Mucosa of gallbladder (tissue), 1 donor: ENCODE results near the gene TMEM14C. TPM values are rescaled to one million over a fixed set of nuclear protein-coding genes. Genes with fewer than 3 reads are reported as not detected.

ENCODE experiments used
- DNase-seq: peaks from one replicate; pipeline ENCODE4 v3.0.0-alpha.2; 2020; ENCODE audit warnings: low spot score
- total RNA-seq: library from RNA; stranded (reverse); gene quantifications from one replicate; pipeline ENCODE4 v1.2.1, GENCODE V29; 2021
- donor health status: DM: no; HTN: no; CAD: no.

TMEM14C gene
- total RNA-seq = 111 TPM

DNA sequence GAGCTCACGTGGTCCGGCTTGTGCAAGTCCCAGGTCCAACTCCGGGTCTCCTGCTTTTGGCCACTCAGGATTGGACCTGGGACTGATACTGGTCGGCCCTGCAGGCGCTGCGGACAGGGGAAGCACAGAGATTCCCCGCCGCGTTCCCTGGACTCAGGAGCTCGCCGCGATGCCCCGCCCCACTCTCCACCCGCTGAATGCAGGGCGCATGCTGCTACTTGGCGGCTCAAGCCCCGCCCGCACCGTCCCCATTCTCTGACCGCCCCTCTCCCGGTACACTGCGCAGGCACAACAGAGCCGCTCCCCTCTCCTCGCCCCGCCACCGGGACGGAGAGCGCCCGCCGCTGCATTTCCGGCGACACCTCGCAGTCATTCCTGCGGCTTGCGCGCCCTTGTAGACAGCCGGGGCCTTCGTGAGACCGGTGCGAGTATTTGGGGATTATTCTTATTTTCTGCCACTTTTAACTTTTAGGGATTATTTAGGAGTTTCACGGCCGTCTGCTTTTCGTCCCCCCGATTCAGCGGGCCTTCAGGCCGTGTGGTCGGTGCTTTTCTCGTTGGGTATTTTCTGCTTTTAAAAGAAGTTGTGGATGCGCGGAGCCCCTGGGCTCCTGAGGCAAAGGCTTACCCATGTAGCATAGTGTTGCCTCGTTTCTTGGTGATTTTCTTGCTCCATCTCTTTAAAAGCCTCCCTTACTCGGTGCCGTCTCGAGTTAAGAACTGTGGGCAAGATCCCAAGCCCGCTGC is at the start of gene TMEM14C:
TMEM14C (plus strand) TSS at position 251 of the 747 bp plus-strand sequence. CDS start 1,544 bp downstream, outside the sequence.
- DNase-seq = peak; percentile 99

DNA sequence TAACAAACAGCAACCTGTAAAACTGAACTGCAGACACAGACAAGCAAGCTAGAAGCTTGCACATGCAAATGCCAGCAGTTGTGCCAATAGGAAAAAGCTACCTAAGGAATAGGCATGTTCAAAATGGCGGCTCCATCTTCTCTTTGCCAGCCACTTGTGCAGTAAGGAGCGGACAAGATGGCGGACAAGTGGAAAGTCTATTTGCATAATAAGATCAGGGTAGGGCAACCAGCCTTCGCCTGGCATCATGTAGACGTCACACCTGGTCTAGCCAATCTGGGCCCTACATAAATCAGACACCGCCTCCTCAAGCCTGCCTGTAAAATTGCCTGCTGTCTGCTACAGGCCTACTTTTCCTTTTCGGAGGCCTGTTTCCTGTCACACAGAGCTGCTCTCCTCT is 46.5 kb upstream of the TMEM14C start:
- no peak for DNase-seq

DNA sequence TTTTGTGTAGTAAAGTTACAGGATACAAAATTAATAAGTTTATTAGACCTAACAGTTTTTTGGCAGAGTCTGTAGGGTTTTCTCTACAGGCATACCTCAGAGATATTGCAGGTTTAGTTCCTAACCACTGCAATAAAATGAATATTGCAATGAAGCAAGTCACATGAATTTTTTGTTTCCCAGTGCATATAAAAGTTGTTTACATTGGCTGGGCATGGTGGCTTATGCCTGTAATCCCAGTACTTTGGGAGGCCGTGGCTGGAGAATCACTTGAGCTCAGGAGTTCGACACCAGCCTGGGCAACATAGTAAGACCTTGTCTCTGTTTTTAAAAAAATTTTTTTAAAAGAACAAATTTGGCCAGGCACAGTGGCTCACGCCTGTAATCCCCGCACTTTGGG is 44.4 kb upstream of the TMEM14C start:
- no peak for DNase-seq

GRCh38 chr6:10681795-10682194 is 41.1 kb upstream of the TMEM14C start:
- no peak for DNase-seq

GRCh38 chr6:10682355-10682988 is 40.4 kb upstream of the TMEM14C start:
- no peak for DNase-seq

DNA sequence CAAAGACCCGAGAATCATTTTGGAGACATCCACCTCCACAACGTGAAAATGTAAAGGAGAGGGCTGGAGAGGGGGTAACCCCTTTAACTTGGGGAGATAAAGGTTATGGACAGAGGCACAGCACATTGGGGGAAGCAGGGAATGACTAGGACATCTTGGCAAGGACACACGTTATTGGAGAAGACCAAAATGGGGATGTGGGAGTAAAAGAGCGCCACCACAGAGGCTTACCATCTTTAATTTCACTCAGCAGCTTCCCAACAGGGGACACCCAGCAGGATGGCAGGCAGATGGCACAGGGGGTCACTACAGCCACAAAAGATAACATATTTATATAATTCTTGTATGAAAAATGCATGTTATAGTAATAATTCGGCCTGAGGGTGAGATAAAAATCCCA is 38.3 kb upstream of the TMEM14C start:
- no peak for DNase-seq

- DNase-seq = no peak
These were observed 37.6 kb upstream of the TMEM14C start for GRCh38 chr6:10685092-10685915.

DNA sequence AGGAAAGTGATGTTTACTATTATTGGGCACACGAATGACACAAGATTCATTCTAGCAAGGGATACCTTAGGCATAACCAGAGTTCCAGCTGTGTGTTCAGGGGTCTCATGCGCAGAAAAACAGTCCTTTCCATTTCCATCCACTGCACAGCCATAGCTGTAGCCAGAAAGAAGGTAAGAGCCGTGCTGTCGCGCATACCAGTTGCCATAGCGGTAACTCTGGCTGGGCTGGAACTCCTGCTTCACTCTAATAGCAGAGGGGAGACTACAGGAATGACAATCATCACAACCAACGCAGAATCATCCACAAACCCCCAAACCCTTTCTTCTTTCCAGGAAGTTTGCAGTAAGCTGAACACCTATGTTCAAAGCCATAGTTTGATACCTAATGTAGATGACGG is 36.0 kb upstream of the TMEM14C start:
- no peak for DNase-seq

GRCh38 chr6:10687582-10687981 is 35.3 kb upstream of the TMEM14C start:
- DNase-seq = no peak

- DNase-seq = no peak
These were observed 32.0 kb upstream of the TMEM14C start for GRCh38 chr6:10690651-10691445.

DNA sequence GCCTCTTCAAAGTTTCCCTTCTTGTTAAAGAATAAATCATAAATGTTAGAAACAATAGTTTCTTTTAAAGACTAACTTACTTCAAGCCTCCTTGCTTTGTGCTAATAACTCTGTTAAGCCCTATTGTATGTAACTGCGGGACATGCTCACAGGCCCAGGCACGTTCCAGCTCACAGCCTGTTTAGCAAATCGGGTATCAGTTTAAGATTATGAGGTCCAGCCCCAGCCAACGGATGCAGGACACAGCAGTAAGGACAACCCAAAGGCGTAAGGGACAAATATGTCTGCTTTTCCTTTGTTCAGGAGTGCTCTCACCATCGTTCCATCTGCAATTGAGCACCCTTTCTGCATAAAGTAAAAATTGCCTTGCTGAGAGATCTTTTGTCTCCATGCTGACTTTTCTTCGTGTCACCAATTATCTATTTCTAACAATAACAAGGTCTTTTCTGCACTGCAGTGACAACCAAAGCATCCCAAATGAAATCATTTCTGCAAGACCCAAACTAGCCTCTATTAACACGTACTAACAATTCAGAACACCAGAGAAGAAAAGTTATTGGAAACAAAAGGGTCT is 29.8 kb upstream of the TMEM14C start:
- DNase-seq = no peak

DNA sequence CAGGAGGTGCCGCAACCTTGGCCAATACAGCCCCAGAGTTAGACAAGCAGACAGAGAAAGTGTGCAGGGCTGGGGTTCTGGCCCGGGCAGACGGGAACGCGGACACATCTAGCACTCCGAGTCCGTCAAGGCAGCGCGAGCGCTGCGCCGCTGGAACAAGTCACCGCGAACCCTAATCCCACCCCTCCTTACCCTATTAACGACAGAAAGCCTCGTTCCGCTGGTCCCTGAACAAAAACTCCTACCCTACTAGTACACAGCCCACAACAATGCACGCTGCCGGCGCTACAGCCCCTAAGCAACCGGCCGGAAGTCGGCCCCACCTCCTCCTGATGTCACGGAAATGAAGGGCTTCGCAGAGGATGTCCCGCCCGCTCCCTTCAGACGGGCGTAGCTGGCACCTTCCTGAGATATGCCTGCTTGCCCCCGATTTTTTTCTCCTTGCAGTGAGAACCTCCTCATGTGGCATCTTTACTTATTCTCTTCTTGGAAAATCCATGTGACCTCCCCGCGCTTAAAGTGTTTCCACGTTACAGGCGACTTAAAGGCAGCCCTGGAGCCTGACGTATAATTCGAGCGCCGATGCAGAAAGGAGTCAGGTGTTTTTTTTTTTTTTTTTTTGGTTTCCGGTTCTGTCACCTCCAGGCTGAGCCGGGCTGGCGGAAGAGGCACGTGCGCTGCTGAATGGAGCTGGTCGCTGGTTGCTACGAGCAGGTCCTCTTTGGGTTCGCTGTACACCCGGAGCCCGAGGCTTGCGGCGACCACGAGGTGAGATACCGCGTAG is 28.4 kb upstream of the TMEM14C start, which contains the start of the genes C6orf52 and PAK1IP1:
C6orf52 (minus strand) TSS at position 315 of the 784 bp plus-strand sequence. CDS start 7,066 bp downstream, outside the sequence.
PAK1IP1 (plus strand) TSS at position 671 of the 784 bp plus-strand sequence; CDS start at position 685, 14 bp downstream.
- peak; percentile 93 for DNase-seq

- no peak for DNase-seq
These were observed 27.7 kb upstream of the TMEM14C start for GRCh38 chr6:10695086-10695657.

DNA sequence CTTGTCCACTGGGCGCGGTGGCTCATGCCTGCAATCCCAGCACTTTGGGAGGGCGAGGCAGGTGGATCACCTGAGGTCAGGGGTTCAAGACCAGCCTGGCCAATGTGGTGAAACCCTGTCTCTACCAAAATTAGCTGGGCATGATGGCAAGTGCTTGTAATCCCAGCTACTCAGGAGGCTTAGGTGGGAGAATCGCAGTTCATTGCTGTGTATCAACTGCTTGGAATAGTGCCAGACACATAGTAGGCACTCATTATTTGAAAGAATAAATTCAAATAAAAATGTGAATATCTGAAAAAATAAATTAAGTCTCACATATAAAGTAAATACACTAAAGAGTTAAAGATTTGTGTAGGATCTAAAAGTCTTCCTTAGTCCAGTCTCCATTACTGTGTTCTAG is 26.2 kb upstream of the TMEM14C start:
- no peak for DNase-seq

- no peak for DNase-seq
These were observed 8.9 kb upstream of the TMEM14C start for GRCh38 chr6:10713962-10714361.

DNA sequence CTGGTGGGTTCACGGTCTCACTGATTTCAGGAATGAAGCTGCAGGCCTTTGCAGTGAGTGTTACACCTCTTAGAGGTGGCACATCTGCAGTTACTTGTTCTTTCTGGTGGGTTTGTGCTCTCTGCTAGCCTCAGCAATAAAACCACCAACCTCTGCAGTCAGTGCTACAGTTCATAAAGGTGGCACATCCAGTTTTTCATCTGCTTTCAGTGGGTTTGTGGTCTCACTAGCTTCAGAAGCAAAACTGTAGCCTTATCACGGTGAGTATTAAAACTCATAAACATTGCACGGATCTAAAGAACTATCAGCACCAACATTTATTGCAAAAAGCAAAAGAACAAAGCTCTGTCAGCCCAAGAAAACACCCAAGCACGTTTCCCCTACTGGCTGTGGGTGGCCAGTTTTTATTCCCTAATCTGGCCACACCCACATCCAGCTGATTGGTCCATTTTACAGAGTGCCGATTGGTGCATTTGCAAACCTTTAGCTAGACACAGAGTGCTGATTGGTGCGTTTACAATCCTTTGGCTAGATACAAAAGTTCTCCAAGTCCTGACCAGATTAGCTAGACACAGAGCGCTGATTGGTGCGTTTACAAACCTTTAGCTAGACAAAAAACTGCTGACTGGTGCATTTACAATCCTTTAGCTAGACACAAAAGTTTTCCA is 3.4 kb upstream of the TMEM14C start:
- DNase-seq = no peak

DNA sequence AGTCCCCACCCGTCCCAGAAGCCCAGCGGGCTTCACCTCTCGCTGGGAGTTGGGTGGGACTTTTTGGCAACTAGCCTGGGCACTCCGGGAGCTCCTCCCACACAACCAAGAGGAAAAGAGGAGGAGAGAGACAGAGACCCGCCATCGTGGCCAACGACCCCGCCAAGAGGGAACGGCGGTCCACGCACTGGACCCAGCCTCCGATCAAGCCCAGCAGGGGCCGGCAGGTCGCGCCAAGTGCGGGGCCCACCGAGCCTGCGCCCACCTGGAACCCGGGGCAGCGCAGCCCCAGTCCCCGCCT is 3.0 kb upstream of the TMEM14C start:
- DNase-seq = no peak

DNA sequence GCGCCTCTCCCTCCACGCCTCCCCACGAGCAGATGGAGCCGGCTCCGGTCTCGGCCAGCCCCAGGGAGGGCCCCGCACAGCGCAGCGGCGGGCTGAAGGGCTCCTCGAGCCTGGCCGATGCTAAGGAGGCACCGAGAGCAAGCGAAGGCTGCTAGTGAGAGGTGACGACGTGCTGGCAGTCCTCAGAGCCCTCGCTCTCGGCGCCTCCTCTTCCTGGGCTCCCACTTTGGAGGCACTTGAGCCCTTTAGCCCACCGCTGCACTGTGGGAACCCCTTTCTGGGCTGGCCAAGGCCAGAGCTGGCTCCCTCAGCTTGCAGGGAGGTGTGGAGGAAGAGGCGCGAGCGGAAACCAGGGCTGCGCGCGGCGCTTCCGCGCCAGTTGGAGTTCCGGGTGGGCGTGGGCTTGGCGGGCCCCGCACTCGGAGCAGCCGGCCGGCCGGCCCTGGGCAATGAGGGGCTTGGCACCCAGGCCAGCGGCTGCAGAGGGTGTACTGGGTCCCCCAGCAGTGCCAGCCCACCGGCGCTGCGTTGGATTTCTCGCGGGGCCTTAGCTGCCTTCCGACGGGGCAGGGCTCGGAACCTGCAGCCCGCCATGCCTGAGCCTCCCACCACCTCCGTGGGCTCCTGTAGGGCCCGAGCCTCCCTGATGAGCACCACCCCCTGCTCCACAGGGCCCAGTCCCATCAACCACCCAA is 2.5 kb upstream of the TMEM14C start:
- DNase-seq = peak; percentile 37
